MV-4-11 (cell line): ENCODE data around the gene APBB1.
A peak's percentile ranks its signal among the peaks of the same experiment; 100 is the strongest.

Source experiments
- DNase-seq: peaks from one replicate; lab custom pipeline; 2025; lab: John Stamatoyannopoulos, UW

Gene APBB1

GRCh38 chr11:6419009-6419631, at the start of gene APBB1:
Gene APBB1, minus strand, starts transcription at chr11:6419094. Its CDS starts 7,747 bp downstream, at chr11:6411347.
- DNase-seq = peak; percentile 30

- no peak for DNase-seq
Observed at GRCh38 chr11:6459099-6459450, 40.2 kb upstream of the APBB1 start.

- DNase-seq = no peak
Observed at GRCh38 chr11:6458352-6459098, 39.6 kb upstream of the APBB1 start.

- no peak for DNase-seq
Observed at GRCh38 chr11:6457581-6458320, 38.9 kb upstream of the APBB1 start.

- DNase-seq = no peak
Observed at GRCh38 chr11:6456361-6457073, 37.6 kb upstream of the APBB1 start.

- DNase-seq = no peak
Observed at GRCh38 chr11:6455070-6455469, 36.2 kb upstream of the APBB1 start.

GRCh38 chr11:6453152-6453551, 34.3 kb upstream of the APBB1 start:
- no peak for DNase-seq

GRCh38 chr11:6452219-6452618, 33.3 kb upstream of the APBB1 start:
- DNase-seq = no peak

- DNase-seq = no peak
Observed at GRCh38 chr11:6448574-6448973, 29.7 kb upstream of the APBB1 start.

- peak; percentile 40 for DNase-seq
Observed at GRCh38 chr11:6443269-6444003, 24.5 kb upstream of the APBB1 start.

- DNase-seq = no peak
Observed at GRCh38 chr11:6442441-6442840, 23.5 kb upstream of the APBB1 start.

- no peak for DNase-seq
Observed at GRCh38 chr11:6440906-6441358, 22.0 kb upstream of the APBB1 start, which contains the start of gene HPX. Gene HPX, minus strand, starts transcription at chr11:6440987. Its CDS starts 24 bp downstream, at chr11:6440963.

- peak; percentile 81 for DNase-seq
Observed at GRCh38 chr11:6438979-6439571, 20.2 kb upstream of the APBB1 start.

- peak; percentile 85 for DNase-seq
Observed at GRCh38 chr11:6437993-6438392, 19.1 kb upstream of the APBB1 start.

GRCh38 chr11:6437423-6437822, 18.5 kb upstream of the APBB1 start:
- DNase-seq = no peak

GRCh38 chr11:6433998-6434660, 15.2 kb upstream of the APBB1 start:
- no peak for DNase-seq

- no peak for DNase-seq
Observed at GRCh38 chr11:6431861-6432260, 13.0 kb upstream of the APBB1 start.

- no peak for DNase-seq
Observed at GRCh38 chr11:6427516-6427915, 8.6 kb upstream of the APBB1 start.

- no peak for DNase-seq
Observed at GRCh38 chr11:6420677-6421076, 1.8 kb upstream of the APBB1 start.

GRCh38 chr11:6418557-6419008, 311 bp downstream of the APBB1 start:
- no peak for DNase-seq
